ENCODE results near the gene VASN.
"Not testable (repeated sequence)": the region's sequence is repeated elsewhere in the genome, so short reads cannot be mapped to it uniquely, and the experiment has no call there.

VASN gene

DNA sequence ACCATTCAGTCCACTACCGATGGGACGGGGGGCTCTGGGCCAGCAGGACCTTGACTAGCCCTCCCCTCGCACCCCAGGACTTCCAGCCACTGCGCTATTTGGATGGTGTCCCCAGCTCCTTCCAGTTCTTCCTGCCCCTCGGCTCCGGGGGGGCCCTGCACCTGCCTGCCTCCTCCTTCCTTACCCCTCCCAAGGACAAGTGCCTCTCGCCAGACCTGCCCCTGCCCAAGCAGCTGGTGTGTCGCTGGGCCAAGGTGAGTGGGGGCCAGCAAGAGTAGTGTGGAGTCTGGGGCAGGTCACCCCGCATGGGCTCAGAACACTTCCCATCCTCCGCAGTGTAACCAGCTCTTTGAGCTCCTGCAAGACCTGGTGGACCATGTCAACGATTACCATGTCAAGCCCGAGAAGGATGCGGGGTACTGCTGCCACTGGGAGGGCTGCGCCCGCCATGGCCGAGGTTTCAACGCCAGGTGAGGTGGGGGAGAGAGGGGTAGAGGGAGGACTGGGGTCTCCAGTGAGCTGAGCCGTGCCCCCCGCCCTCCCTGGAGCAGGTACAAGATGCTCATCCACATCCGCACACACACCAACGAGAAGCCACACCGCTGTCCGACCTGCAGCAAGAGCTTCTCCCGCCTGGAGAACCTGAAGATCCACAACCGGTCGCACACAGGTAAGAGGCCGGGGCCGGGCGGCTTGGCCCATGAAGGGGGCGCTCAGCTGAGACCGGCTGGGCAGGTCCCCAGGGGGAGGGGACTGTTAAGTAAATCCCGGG lies 36.7 kb upstream of the VASN start:
- Histone ChIP-seq H3K27ac (no peak overlapping the region), H3K4me3 (no peak overlapping the region)

DNA sequence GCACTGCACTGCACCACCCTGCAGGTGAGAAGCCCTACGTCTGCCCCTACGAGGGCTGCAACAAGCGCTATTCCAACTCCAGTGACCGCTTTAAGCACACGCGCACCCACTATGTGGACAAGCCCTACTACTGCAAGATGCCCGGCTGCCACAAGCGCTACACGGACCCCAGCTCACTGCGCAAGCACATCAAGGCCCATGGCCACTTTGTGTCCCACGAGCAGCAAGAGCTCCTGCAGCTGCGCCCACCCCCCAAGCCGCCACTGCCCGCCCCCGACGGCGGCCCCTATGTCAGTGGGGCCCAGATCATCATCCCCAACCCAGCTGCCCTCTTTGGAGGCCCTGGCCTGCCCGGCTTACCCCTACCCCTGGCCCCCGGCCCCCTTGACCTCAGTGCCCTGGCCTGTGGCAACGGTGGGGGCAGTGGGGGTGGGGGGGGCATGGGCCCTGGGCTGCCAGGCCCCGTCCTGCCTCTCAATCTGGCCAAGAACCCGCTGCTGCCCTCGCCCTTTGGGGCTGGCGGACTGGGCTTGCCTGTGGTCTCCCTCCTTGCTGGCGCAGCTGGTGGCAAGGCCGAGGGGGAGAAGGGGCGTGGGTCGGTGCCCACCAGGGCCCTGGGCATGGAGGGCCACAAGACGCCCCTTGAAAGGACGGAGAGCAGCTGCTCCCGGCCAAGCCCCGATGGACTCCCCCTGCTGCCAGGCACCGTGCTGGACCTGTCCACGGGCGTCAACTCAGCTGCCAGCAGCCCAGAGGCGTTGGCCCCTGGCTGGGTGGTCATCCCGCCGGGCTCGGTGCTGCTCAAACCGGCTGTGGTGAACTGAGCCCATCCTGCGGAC lies 34.7 kb upstream of the VASN start:
- no peak overlapping the region for H3K4me3 ChIP-seq
- no peak overlapping the region for H3K27ac ChIP-seq

DNA sequence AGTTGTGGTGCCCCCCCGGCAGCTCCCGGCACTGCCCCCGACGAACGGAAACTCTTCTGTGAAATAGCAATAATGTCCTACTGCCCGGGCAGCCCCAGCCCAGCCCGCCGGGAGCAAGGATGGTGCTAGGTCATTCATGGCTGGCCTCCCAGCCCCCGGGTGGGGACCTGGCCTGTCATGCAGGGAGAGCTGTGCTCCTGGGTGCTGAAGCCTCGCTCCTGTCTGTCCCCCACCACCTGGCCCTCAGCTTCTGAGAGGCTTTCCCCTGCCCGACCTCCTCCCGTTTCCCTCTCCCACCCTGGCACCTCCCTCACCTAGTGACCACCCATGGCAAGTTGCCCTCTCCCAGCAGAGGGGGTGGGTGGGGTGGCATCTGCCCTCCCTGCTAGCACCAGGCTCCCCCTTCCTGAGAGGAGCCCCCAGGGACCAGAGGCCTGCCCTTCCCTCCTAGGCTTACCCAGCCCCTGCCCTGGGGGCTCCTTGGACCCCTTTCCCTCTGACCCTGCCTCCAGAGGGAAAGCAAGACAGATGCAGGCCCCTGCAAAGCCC lies 34.0 kb upstream of the VASN start:
- Histone ChIP-seq H3K4me3 (no peak overlapping the region), H3K27ac (no peak overlapping the region)

DNA sequence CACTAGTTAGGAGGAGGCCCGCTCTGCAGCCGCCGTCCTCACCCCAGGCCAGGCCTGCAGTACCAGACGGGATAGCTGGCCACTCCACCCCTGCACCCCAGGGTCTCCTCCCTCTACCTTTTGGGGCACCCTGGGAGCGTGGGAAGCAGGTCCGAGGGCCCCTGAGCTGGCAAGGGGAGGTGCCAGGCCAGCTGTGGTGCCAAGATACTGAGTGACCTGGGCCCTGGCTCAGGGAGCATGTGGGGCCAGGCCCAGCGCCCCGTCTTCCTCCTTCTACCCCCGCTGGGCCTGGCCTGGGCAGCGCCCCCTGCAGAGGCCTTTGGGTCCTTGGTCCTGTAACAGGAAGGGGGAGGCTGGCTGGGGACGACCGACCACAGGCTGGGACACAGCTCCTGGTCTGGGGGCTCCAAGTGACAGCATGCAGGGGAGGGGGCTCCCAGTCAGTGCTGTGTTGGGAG lies 33.5 kb upstream of the VASN start:
- Histone ChIP-seq H3K27ac (peak overlapping the region in 1 of 21 experiments; percentile 3), H3K4me3 (no peak overlapping the region)

DNA sequence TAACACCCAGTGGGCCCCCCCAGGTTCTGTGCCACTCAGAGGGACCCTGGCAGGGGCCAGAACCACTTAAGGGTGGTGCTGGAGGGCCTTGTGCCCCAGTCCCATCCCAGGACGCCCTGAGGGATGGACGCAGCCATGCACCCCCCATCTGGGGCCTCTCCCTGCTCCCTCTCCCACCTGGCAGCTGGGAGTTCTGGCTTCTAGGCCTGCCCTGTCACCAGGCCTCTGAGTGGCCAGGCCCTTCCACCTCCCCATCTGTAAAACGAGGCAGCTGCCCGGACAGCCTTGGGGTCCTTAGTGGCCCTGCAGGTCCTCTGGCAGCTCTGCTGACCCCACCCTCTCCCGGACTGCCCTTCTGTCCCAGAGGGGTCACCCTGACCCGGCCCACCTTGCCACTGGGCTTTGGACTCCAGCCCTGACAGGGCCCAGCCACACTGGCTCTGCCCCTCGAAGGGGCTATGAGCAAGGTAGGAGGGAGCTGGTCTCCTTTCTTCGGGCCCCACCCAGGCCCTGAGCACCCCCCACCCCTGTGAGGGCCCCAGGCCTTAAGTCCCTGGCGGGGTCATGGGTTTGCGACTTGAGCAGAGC lies 32.8 kb upstream of the VASN start:
- H3K27ac ChIP-seq, result peak overlapping the region in 2 of 21 experiments; percentile 3
- H3K4me3 ChIP-seq, result no peak overlapping the region

DNA sequence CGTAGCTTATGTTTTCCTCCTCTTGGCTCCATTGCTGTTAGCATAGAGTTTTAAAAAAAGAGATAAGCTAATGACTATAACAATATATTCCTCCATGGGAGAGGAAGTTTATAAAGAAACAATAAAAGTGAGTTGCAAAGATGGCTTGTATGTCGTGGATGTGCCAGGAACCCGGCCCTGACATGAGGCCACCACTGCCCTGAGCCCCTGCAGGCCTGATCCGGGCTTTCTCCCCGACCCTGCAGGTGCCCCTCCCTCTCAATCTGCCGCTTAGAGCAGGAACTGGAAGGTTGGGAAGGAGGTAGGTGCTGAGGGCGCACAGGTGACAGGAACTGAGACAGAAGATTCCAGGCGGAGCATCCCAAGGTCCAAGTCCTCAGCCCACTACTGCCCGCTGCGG lies 32.2 kb upstream of the VASN start:
- H3K27ac ChIP-seq, result peak overlapping the region in 1 of 21 experiments; percentile 22
- H3K4me3 ChIP-seq, result no peak overlapping the region

DNA sequence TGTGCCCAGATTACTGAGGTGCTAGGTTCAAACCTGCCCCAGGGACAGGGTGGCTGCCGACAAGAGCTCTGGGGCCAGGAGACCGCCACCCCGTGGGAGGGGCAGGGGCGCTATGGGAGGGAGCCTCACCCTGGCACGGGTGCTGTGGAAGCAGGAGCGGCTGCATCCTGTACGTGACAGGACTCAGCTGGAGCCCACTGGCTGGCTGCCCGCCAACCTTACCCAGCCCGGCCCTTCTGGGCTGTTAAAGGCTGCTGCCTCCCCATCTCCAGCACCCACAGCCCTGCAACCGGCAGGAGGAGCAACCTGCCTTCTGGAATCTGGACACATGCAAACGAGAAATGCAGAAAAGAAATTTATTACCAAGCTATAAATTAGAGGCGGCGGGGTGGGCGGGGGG lies 31.7 kb upstream of the VASN start:
- Histone ChIP-seq H3K27ac (peak overlapping the region in 1 of 21 experiments; percentile 22), H3K4me3 (no peak overlapping the region)

DNA sequence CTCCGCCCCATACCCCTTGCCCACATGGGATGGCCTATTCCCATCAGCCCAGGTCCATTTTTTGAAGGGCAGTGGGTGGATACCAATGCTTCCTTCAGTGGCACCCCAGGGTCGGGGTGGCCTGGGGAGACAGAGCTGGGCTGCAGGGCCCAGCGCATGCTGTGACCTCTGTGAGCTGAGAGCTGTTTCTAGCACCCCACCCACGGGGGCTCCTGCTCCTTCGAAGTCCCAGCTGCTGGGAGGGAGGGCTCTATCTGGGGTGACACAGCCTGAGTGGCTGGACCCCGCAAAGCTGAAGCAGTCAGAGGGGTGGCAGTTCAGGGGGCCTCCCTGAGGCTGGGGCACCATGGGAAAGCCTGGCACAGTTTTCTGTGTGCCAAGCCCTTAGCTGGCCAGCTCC lies 31.2 kb upstream of the VASN start:
- peak overlapping the region in 1 of 21 experiments; percentile 22 for H3K27ac ChIP-seq
- H3K4me3 ChIP-seq, result no peak overlapping the region

DNA sequence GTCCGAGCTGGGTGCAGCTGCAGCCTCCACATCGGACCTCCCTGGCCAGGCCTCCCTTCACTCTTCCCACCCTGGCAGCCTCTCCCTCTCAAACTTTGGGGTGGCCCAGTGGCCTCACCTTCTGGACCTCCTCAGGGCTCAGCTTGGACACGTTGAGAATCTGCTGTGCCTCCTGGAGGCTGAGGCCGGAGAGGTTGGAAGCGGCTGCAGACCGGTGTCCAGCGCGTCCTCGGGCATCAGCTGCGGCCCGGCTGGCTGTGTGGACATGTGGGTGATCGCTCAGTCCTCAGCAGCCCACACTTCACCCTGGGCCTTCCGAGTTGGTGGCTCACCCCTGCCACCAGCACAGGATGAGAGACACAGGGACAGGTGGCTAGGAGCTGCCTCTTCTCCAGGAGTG lies 30.4 kb upstream of the VASN start:
- H3K4me3 ChIP-seq, result no peak overlapping the region
- H3K27ac ChIP-seq, result no peak overlapping the region

DNA sequence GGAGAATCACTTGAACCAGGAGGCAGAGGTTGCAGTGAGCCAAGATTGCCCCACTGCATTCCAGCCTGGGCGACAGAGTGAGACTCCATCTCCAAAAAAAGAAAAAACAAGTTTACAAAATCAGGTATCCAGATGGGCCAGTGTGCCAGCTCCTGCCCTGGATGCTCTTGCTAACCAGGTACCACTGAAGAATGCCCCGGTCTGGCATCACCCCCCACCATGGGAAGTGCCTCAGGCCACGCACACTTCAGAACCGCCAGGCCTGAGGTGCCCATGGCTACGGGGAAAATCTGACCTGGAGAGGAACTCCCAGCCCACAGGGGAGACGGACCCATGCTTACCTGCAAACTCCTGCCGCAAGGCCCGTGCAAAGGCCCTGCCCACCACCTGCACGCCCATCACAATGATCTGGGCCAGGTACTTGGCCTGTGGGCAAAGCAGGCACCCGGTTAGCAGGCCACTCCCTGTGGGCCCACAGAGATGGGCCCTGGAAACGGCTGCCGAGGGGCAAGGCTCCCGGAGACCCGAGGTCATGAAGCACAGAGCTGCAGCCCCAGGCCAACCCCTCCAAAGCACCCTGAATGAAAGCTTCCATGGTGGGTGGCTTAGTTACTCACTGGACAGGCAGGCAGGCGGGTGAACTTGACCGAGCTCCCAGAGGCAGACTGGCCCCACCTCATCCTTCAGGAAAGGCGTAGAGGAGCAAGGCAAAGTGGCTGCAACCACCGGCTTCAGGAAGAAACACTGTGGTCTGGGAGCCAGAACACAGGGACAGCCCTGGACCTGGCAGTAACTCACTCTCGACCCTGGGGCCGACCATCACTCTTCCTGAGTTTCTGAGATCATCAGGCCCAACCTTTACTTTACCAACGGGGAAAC lies 28.5 kb upstream of the VASN start:
- Histone ChIP-seq H3K27ac (no peak overlapping the region), H3K4me3 (no peak overlapping the region)

DNA sequence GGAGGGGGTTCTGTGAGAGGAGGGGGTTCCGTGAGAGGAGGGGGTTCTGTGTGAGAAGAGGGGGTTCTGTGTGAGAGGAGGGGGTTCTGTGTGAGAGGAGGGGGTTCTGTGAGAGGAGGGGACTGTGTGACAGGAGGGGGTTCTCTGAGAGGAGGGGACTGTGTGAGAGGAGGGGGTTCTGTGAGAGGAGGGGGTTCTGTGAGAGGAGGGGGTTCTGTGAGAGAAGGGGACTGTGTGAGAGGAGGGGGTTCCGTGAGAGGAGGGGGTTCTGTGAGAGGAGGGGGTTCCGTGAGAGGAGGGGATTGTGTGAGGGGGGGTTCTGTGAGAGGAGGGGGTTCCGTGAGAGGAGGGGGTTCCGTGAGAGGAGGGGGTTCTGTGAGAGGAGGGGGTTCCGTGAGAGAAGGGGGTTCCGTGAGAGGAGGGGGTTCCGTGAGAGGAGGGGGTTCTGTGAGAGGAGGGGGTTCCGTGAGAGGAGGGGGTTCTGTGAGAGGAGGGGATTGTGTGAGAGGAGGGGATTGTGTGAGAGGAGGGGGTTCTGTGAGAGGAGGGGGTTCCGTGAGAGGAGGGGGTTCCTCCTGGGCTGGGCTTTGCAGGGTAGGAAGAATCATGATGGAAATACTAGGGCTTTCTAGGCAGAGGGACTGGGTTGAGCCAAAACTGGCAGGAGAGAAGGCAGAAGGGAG lies 27.2 kb upstream of the VASN start:
- not testable (repeated sequence) for H3K4me3 ChIP-seq, H3K27ac ChIP-seq

DNA sequence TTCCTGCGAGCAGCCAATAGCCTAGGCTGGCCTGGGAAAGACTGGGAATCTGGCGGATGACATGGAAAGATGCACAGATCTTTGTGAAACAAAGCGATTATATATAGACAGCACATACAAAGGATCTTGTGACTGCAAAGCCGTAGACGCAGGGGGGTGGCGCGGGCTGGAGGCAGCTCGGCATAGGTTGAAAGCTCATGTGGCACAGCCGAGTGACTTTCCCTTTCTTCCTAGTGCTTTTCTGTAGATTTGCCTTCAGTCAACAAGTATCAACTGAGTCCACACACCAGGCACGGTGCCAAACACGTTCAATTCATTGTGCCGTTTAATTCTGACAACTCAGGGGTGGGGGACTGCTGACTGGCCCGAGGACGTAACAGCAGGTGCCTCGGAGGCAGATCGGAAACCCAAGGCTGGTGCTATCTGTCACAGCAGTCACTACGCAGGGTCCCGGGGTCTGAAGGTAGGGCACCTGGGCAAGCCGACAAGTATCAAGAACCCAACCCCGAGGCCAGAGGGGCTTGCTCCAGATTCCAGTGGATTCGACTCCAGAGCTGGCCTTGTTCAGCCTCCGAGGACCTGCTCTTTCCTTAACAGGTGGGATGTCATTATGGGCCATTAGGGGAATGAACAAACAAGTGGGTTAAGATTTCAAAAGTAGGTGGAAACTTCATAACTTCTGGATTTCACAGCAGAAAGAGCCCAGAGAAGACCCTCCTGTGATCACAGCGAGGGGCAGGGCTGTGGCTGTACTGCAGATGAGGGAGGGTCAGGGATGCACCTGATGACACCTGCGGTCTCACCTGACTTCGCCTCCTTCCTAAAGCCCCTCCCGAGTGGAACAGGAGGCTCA lies 26.4 kb upstream of the VASN start:
- no peak overlapping the region for H3K4me3 ChIP-seq
- no peak overlapping the region for H3K27ac ChIP-seq

DNA sequence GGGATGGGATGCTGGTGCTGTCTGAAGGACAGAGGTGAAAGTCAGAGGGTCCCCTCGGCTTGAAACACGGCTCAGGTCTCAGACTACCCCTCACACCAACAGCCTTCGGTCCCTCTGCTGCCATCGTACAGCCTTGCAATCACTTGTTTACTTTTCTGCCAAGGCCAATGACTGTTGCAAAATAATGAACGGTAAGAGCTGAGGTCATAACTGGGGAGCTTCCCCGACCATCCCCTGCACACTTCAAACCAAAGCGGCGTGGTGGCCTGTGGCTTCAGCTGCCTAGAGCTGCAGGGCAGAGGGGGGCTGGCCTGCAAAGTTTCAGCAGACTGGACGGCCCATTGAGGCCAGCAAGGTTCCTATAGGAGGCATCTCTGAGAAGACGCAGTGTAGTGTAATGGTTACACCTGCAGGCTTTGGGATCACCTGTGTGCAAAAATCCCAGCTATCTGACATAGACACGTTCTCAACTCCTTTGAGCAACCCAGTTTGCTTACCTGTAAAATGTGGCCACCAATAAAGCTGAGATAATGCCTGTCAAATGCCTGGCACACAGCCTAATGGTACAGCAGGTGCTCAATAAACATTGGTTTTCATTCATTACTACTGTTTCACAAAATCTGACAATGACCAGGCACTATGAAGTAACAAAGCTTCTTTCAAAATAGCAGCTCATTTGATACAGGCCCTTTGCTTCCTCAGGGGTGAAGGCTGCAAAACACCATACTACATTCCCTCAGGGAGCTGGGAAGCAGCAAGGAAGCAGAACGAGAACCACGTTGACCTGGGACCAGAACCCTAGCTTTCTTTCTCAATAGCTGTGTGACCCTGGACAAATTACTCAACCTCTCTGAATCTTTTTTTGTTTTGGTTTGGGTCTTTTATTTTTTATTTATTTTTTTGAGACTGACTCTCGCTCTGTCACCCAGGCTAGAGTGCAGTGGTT lies 25.5 kb upstream of the VASN start:
- H3K4me3 ChIP-seq, result no peak overlapping the region
- peak overlapping the region in 1 of 21 experiments; percentile 8 for H3K27ac ChIP-seq

DNA sequence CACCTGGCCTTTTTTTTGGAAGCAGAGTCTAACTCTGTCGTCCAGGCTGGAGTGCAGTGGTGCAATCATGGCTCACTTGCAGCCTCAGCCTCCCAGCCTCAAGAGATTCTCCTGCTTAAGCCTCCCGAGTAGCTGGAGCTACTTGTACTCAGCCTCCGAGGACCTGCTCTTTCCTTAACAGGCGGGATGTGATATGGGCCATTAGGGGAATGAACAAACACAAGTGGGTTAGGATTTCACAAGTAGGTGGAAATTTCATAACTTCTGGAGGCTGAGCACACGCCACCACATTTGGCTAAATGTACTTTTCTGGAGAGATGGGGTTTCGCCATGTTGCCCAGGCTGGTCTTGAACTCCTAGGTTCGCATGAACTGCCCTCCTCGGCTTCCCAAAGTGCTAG lies 24.6 kb upstream of the VASN start:
- Histone ChIP-seq H3K27ac (no peak overlapping the region), H3K4me3 (no peak overlapping the region)

DNA sequence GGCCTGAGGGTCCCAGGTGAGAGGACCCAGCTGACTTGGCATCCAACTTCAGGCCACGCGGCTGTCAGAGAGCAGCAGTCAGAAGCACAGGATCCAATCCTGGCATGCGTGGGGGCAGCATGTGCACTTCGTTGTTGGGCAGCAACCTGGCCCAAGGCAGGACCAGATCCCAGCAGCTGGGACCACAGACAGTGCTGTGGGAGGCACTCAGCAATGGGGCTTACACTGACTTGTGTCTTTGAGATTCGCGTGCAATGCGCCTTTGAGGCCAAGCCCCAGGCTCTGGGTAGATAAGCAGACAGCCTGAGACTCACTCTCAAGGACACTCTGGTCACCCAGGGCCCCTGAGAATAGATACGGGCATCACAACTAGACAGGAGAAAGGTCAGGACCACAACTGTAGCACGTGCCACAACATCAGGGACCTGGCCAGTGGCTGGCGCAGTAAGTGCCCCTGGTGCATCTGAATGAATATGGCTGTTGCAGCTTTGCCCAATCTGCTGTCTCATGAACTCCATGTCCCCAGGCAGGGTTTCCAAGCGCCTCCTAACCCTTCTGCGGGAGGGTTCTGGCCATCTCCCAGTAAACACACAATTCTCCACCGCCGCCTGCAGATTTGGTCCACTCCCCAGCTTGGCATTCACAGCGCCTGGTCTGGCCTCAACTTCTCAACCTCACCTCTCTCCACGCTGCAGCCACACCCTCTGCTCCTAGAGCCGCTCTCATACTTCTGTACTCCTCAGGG lies 23.7 kb upstream of the VASN start:
- H3K4me3 ChIP-seq, result no peak overlapping the region
- H3K27ac ChIP-seq, result peak overlapping the region in 1 of 21 experiments; percentile 22

DNA sequence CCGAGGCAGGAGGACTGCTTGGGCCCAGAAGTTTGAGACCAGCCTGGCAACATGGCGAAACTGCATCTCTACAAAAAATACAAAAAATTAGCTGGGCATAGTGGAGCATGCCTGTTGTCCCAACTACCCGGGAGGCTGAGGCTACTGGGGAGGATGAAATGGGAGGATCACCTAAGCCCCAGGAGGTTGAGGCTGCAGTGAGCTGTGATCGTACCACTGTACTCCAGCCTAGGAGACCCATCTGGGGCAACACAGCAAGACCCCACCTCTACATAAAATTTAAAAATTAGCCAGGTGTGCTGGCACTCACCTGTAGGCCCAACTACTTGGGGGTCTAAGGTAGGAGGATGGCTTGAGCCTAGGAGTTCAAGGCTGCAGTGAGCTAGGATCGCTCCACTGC lies 22.3 kb upstream of the VASN start:
- Histone ChIP-seq H3K27ac (no peak overlapping the region), H3K4me3 (no peak overlapping the region)
